Sigmoid colon (tissue), 4 donors: ENCODE measurements around the gene ALG12.

Experiments used
- POLR2A ChIP-seq, 2 donors: fragments of 450-650 bp; IDR thresholded peaks; one replicate each; pipeline ENCODE4 v1.6.1; 2016; ENCODE audit warnings: antibody characterized with exemption in 2 of 2, mild to moderate bottlenecking in 2 of 2, moderate library complexity in 2 of 2
- POLR2AphosphoS5 ChIP-seq, 4 donors: sonication (generic); formaldehyde crosslinking; IDR thresholded peaks; one replicate each; pipeline ENCODE4 v1.6.1; 2017; ENCODE audit warnings: antibody characterized with exemption in 4 of 4
- TF ChIP-seq, protein P1 (sequence below), 4 experiments: fragments of 450-650 bp in 3 of 4; fragments of 200-600 bp in 1 of 4; IDR thresholded peaks; one replicate each; pipeline ENCODE4 v1.5.1; 2016 to 2019; ENCODE audit warnings: antibody characterized with exemption in 4 of 4, mild to moderate bottlenecking in 3 of 4, moderate library complexity in 2 of 4

DNA sequence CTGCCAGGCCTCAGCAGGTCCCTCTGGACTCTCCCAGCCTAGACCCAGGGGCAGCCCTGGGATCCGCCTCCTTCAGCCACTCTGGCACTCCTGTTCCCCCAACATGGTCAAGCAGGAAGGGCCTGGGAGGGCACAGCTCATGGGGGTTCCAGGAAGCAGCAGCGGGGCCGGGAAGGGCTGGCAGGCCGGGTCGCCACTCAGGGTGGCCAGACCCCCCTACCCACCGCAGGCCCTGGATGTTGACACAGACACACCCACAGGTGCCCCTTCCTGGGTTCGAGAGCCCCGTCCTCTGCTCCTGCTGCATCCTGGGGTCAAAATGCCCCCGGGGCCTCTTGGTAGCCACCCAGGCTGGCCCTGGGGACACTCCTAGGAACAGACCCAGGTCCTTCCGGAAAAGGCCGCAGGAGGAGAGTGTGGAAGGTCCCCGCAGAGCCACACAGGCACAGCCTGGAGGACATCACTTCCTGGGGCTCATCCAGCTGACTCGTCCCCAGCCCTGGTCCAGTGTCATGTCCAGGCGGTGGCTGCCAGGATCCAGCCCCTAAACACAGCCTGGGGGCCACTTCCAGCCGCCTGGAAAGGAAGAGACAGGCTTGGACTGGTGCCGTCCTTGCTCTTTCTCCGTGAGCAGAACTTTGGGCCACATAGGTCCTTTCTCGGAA lies 35.6 kb upstream of the ALG12 start:
- TF ChIP-seq, protein P1, sequence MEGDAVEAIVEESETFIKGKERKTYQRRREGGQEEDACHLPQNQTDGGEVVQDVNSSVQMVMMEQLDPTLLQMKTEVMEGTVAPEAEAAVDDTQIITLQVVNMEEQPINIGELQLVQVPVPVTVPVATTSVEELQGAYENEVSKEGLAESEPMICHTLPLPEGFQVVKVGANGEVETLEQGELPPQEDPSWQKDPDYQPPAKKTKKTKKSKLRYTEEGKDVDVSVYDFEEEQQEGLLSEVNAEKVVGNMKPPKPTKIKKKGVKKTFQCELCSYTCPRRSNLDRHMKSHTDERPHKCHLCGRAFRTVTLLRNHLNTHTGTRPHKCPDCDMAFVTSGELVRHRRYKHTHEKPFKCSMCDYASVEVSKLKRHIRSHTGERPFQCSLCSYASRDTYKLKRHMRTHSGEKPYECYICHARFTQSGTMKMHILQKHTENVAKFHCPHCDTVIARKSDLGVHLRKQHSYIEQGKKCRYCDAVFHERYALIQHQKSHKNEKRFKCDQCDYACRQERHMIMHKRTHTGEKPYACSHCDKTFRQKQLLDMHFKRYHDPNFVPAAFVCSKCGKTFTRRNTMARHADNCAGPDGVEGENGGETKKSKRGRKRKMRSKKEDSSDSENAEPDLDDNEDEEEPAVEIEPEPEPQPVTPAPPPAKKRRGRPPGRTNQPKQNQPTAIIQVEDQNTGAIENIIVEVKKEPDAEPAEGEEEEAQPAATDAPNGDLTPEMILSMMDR (IDR thresholded peaks at IDR 0.05): no peak
- TF ChIP-seq POLR2AphosphoS5 (IDR thresholded peaks at IDR 0.05): no peak
- TF ChIP-seq POLR2A (IDR thresholded peaks at IDR 0.05): no peak
